HK-2 (cell line): ENCODE results near the gene USP9Y.
A peak's percentile ranks its signal among the peaks of the same experiment; 100 is the strongest.
"Not testable (repeated sequence)": the region's sequence is repeated elsewhere in the genome, so short reads cannot be mapped to it uniquely, and the experiment has no call there.

ENCODE experiments used
- DNase-seq: peaks from one replicate; pipeline ENCODE4 v3.0.0-alpha.2; 2018; ENCODE audit not compliant: unreplicated experiment

The USP9Y gene, protein sequence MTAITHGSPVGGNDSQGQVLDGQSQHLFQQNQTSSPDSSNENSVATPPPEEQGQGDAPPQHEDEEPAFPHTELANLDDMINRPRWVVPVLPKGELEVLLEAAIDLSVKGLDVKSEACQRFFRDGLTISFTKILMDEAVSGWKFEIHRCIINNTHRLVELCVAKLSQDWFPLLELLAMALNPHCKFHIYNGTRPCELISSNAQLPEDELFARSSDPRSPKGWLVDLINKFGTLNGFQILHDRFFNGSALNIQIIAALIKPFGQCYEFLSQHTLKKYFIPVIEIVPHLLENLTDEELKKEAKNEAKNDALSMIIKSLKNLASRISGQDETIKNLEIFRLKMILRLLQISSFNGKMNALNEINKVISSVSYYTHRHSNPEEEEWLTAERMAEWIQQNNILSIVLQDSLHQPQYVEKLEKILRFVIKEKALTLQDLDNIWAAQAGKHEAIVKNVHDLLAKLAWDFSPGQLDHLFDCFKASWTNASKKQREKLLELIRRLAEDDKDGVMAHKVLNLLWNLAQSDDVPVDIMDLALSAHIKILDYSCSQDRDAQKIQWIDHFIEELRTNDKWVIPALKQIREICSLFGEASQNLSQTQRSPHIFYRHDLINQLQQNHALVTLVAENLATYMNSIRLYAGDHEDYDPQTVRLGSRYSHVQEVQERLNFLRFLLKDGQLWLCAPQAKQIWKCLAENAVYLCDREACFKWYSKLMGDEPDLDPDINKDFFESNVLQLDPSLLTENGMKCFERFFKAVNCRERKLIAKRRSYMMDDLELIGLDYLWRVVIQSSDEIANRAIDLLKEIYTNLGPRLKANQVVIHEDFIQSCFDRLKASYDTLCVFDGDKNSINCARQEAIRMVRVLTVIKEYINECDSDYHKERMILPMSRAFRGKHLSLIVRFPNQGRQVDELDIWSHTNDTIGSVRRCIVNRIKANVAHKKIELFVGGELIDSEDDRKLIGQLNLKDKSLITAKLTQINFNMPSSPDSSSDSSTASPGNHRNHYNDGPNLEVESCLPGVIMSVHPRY (N-terminal part only)

DNA sequence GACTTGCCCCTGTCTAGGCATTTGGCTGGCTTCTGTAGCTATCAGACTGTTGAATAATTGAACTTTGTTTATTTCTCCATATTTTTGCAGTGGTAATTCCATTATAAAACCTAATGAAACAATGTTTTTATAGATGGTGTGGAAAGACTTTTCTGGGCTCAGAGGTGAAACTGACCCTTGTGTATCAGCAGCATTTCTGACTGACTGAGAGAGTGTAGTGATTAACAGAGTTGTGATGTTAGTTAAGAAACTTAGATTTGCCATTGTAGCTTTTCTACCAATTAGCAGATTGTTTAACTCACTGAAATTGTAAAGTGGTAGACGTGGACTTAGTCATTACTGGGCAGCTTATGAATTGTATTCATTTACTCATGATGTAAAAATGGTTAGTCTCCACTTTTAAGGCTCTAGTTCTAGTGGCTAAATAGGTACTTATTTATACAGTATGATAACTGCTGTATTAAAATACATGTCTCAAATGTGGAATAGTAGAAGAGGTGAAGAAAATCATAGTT, at the start of gene USP9Y:
USP9Y (plus strand) TSS at position 51 of the 515 bp plus-strand sequence. CDS start 8,217 bp downstream, outside the sequence.
- no peak for DNase-seq

DNA sequence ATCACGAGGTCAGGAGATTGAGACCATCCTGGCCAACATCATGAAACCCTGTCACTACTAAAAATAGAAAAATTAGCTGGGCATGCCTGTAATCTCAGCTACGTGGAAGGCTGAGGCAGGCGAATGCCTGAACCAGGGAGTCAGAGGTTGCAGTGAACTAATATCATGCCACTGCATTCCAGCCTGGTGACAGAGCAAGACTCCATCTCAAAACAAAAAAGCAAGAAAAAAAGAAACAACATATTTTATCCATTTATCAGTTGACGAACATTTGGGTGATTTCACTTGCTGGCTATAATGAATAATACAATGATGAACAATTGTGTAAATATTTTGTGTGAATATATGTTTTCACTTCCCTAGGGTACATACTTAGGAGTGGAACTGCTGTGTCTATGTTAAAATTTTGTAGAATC, 49.4 kb upstream of the USP9Y start:
- no peak for DNase-seq

DNA sequence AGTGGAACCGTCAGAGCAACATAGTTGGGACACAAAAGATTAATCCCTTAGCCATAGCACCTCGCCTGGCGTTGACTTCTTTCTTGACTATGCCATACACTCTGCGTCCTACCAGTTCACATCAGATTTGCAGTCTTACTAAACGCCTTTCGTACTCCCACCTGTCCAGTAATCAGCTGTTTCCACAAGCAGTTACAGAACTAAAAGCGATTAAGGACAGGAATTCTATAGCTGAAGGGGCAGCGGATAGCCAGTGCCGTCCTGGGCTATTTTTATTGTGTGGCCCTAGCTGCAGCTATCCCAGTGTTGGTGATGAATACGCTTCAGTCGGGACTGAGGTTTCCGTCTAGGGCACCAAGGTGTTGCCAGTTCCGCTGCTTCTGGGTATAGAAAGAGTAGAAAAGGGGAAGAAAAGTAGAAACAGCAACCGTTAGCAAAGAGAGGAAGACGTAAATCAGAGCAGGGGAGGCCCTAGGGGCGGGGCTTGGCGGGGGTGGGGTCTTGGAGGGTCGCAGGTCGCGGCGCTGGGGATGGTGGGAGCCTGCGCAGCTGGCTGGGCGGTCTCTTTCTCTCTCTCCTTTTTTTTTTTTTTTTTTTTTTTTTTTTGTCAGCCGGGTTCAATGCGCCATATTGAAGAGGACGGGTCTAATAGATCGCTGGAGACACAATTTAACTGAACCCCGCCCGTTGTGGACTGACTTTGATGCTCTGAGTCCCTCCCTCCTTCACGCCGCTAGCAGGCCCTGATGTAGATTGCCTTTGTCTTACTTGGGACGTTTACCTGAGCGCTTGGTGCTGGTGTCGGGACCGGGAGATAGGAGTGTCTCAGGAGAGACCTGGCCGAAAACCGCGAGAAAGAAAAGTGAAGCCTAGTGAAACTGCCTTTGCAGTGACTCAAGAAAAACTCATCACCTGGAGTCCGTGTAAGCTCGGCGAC, 39.0 kb upstream of the USP9Y start:
- DNase-seq = no peak

DNA sequence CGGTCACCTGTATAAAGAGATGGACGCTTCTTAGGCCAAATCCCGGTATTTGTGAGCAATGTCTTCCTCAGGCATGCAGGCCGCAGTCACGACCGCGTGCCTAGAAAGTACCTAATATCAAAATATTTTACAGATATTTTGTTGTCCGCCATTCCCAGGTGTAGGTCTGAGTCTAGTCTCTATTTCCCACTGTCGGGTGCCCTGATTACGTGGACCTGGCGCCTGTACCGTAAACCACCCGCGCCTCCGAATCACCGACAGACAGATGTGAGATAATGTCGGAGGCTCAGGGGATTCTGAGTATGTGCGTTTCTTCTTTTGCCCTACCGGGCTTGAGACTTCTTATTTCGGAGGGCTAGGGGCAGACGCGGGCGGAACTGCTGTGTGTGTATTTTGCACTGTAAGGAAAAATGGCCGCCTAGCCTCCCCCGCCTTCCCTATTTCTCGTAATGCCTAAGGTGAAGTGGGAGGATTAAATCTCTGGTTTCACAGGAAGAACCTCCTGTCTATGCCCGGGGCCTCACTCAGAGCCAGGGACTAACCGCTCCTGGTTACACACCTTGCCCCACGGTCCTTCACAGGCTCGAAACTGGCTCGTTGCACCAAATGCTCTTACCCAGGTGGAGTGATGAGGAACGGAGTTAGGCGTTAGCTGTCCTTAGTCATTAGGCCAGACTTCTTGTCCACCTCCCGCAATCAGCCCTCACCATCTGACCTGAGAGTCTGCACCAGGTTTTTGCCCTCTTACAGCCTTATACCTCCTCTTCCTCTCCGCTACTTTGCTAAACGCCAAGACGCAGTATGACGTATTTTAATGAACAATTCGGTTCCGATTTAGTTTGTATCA, 38.1 kb upstream of the USP9Y start:
- no peak for DNase-seq

DNA sequence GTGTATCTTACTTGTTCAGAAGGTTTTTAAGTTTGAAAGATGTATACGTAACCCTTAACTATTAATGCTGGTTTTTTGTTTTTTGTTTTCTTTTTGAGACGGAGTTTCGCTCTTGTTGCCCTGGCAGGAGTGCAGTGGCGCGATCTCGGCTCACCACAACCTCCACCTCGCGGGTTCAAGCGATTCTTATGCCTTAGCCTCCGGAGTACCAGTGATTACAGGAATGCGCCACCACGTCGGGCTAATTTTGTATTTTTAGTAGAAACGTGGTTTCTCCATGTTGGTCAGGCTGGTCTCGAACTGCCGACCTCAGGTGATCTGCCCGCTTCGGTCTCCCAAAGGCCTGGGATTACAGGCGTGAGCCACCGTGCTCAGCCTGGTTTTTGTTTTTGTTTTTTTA, 37.2 kb upstream of the USP9Y start:
- DNase-seq = not testable (repeated sequence)

DNA sequence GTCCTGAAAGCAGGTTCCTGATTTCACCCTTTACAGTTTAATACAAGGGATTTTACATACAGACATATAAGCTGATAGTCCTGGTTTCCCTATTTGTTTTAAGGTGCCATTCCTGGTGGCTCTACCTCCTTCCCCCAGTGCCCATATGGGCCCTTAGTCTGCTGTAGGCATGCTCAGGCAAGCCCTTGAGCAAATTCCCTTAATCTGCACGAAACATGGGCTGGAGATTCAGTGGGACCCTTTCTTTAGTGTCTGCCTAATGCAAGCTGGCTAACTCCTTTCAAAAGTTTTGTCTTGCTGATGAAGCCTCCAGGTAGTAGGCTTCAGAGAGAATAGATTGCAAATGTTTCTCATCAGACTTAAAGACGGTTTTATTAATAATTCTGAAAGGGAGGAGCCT, 22.9 kb upstream of the USP9Y start:
- DNase-seq = no peak

DNA sequence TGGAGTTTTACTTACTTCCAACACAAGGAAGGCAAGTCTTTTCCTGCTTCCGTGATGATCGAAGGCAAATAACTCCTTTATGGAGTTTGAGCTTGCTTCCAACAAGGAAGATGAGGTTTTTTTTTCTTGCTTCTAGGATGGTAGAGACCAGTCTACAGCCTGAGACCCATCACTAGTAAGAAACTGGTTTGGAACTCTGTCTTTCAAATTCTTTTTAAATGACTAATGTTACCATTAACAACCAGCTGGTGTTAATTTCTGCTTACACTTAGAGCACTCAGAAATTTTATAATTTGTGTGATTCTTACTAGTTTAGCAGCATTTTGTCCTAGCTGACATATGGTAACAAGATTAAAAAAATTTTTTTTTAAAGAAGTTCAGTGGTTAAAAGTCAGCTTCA, 19.5 kb upstream of the USP9Y start:
- DNase-seq = no peak

DNA sequence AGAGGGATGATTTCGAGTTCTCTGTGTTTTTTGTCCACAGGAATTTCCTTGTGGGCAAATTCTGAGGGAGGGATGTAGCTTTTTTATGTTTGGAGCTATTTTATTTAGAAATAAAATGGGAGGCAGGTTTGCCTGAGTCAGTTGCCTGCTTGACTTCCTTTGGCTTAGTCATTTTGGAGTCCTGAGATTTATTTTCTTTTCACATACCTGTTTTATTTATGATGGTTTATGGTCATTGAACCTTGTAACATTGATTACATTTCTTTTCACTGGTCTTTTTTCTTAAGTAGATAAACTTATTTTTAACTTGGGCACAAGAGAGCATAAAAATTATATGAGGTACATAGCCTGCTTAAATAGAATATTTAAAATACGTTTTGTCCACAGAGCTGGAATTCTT, 12.7 kb upstream of the USP9Y start:
- DNase-seq = no peak

DNA sequence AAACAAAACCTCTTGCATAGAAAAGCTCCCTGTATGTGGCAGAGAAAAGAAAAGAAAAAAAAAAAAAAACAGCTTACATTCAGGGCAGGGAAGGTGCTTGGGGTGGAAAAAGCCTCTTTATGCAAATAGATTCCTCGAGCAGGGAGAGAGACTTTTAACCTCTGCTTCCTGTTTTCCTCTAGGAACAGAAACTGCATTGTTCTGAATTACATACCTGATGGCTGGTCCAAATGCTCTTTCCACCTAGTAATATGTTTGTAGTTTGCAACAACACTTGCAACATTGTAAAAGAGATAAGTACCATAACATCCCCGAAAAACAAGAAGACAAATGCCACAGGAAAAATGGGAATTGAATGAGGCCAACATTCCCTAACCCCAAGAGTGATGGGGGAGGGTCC, 944 bp upstream of the USP9Y start:
- no peak for DNase-seq

DNA sequence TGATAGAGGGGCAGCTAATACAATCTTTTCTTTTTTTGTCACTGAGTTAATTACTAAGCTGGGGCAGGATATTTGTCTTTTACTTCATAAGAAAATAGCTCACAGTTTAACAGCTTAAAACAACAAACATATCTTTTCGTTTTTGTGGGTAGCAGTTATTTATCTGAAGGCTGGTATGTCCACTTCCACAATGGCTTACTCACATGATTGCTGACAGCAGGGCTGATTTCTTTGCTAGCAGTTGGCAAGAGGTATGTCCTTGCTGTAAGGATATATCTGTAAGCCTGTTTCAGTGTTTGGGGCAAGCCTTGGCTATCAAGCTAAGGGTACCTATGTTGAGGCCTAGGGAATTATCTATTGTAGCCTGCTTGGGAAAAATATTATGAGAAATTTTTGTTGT, 1.1 kb downstream of the USP9Y start:
- DNase-seq = no peak

DNA sequence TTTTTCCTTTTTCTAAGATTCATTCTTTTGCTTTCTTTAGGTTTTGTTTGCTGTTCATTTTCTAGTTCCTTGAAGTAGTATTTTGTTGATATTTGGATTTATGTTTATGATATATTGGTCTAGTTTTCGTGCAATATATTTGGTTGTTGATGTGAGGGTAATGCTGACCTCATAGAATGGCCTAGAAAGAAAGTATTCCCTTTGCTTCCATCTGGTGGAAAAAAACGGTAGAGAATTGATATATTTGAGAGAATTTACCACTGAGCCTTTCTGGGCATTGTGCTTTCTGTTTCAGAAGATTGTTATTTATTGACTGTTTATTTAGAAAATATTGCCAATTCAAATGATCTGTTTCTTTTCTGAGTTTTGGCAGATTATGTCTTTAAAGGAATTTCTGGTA, 9.4 kb downstream of the USP9Y start:
- DNase-seq = no peak

DNA sequence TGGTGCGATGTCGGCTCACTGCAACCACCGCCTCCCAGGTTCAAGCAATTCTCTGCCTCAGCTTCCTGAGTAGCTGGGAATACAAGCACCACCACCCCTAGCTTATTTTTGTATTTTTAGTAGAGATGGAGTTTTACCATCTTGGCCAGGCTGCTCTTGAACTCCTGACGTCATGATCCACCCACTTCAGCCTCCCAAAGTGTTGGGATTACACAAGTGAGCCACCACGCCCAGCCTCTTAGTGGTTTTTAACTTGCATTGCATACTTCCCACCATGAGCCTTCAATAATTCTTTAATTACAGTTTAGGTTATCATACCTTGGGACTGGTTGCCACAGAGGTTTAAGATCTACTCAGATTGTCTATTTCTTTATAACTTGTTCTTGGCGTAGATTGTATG, 14.3 kb downstream of the USP9Y start:
- no peak for DNase-seq

DNA sequence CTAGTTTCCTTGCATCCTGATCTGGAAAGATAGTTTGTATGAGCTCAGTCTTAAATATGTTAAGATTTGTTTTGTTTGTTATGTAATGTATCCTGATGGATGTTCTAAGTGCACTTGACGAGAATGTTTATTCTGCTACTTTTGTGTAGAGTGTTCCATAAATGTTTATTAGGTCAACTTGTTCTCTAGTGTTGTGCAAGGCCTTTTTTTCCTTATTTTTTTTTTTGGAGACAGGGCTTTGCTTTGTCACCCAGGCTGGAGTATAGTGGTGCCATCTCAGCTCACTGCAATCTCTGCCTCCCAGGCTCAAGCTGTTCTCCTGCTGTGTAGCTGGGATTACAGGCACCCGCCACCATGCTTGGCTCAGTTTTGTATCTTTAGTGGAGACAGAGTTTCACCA, 28.7 kb downstream of the USP9Y start:
- DNase-seq = no peak

DNA sequence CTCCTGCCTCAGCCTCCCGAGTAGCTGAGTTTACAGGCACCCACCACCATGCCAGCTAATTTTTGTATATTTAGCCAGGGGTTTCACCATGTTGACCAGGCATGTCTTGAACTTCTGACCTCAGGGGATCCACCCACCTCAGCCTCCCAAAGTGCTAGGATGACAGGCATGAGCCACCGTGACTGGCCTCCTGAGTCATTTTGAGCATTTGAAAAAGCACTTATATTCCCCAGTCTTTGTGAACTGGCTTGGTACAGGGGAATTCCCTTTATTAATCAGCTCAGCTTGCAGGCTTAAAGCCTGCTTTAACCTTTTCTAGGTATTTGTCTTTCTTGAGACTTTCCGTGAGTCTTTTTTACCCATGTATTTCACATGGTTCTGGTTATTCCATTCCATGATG, 32.6 kb downstream of the USP9Y start:
- DNase-seq = peak; percentile 0

DNA sequence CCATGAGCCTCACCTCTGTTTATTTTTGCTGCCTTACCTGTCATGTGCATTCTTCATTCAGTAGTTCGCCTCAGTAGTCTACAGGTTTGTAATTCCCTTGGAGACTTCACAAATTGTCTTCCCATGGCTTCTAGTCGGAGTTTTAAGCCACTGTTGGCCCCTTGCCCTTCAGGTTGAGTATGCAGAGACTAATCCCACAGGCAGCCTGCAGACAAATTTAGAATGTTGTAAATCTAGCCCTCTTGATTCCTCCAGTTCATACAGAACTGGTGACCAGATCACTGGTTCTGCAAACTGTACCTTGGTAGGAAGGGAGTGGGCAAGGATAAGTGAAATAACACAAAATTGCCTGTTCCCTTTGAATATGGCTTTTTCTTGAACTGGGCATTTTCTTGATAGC, 33.0 kb downstream of the USP9Y start:
- no peak for DNase-seq

DNA sequence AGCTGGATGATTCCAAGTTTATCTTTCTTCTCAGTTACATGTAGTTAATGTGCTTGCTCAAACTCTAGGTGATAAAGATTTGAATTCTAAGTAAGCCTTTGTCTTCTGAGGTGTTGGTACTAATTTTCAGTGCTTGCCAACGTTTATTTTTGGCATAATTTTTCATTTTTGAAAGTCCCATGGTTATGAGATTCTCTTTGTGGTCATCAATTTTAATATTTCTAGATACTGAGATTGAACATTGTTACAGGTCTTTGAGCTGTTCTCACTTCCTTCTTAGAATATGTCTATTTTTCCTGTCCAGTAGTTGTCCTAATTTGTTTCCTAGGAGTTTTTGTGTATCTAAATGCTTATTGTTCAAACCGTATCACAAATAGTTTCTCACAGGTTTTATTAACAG, 40.4 kb downstream of the USP9Y start:
- no peak for DNase-seq

DNA sequence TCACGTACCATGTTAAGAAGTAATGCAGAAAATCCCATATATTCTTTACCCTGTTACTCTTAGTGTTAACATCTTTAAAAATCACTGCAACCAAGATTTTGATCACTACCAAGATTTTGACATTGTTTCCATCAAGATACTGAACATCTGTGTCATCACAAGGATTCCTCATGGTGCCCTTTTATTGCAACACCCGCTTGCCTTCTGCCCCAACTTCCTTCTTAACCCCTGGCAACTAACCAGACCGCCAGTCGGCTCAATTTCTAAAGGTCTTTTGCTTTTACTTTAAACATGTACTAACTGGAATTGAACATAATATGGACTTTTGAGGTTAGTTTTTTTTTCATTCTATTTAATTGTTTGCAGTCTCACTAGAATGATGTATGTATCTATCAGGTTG, 41.7 kb downstream of the USP9Y start:
- DNase-seq = no peak

DNA sequence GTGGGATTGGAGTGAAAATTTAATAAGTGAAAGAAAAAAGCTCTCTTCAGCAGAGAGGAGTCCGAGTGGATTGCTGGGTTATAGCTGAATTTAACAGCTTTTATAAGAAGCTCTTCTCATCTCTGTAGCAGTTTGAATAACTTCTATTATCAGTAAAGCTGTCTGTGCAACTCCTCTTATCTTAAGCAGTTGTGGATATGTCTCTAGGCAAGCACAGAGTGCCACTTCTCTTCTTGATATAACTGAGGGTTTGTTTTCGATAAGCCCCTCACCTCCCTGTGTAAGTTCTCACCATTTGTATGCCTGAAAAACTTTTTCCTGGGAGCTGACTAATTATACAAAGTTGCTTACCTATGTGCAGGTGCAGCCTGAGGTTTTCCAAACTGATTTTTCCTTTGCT, 43.1 kb downstream of the USP9Y start:
- DNase-seq = no peak

DNA sequence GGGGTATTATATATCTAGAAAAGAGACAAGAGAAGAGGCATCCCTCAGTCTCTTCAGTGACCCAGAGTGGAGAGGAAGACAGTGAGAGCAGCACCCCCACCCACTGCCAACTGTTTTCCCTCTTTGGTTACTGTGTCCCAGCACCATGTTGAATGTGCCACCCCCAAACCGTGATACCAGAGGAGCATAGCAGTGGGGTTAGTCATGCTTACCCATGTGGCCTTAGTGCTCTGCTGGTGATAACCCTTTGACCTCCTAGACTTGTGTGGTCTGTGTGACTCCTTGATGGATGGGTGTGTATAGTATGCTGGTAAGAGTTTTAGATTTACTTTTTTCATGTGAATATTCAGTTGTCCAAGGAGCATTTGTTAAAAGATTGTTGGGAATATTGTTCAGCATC, 48.3 kb downstream of the USP9Y start:
- no peak for DNase-seq

DNA sequence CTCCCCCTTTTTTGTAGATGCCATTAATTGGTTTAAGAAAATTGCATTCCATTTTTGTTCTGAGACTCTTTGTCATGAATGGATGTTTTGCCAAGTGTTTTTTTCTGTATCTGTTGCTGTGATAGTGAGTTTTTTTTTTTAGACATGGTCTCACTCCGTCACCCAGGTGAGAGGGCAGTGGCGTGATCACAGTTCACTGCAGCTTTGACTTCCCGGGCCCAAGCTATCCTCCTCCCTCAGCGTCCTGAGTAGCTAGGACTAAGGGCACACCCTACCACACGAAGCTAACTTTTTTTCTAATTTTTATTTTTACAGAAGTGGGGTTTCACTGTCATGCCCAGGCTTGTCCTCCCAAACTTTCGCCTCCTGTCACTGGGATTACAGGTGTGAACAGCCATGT, 51.8 kb downstream of the USP9Y start:
- no peak for DNase-seq
